PC-9 (cell line): Measurements from ENCODE around the gene GYG1. TPM values are rescaled to one million over a fixed set of nuclear protein-coding genes. Genes with fewer than 3 reads are reported as not detected.

Experiments
- BruUV-seq: library from RNA; stranded (reverse); fragments of 400-500 nt; replicated peaks from 2 replicates; lab custom pipeline; 2021; lab: Mats Ljungman, UMichigan
- CTCF ChIA-PET: fragments of 300-600 bp; sonication (Branson Sonifier 250); formaldehyde crosslinking; loops from one replicate; lab custom pipeline; 2022; ENCODE audit warnings: antibody characterized with exemption; lab: Charles Lee
- POLR2A ChIA-PET: fragments of 300-600 bp; sonication (Branson Sonifier 250); formaldehyde crosslinking; loops from one replicate; lab custom pipeline; 2022; ENCODE audit warnings: antibody characterized with exemption; ENCODE audit not compliant: unreplicated experiment; lab: Charles Lee
- DNase-seq, 2 experiments: peaks; one replicate each; pipeline versions ENCODE4 v3.0.0 to v3.0.0-alpha.2; 2015 to 2022; ENCODE audit warnings: mixed read lengths in 1 of 2
- H2AFZ ChIP-seq: fragments of 200-600 bp; sonication (generic); 2 replicates; pipeline ENCODE4 v1.8.1; 2017; ENCODE audit warnings: antibody characterized with exemption
- H3F3A ChIP-seq: fragments of 200-600 bp; sonication (generic); 2 replicates; pipeline ENCODE4 v1.8.1; 2017; ENCODE audit warnings: antibody characterized with exemption, mild to moderate bottlenecking, low read depth; ENCODE audit not compliant: insufficient read depth
- H3K27ac ChIP-seq: fragments of 200-600 bp; sonication (generic); 2 replicates; pipeline ENCODE4 v1.6.1; 2016; ENCODE audit warnings: mixed run types
- H3K27me3 ChIP-seq: fragments of 200-600 bp; sonication (generic); 2 replicates; pipeline ENCODE4 v1.6.1; 2016; ENCODE audit warnings: low read depth, mixed run types; ENCODE audit not compliant: insufficient read depth
- H3K36me3 ChIP-seq: fragments of 200-600 bp; sonication (generic); 2 replicates; pipeline ENCODE4 v1.6.1; 2016; ENCODE audit warnings: low read depth, mixed run types
- H3K4me1 ChIP-seq: fragments of 200-600 bp; sonication (generic); replicated peaks from 2 replicates; pipeline ENCODE4 v1.6.1; 2016; ENCODE audit warnings: mixed run types; ENCODE audit not compliant: insufficient read depth
- H3K4me2 ChIP-seq: fragments of 200-600 bp; sonication (generic); 2 replicates; pipeline ENCODE4 v1.6.1; 2017; ENCODE audit warnings: mixed run types
- H3K4me3 ChIP-seq: fragments of 200-600 bp; sonication (generic); 2 replicates; pipeline ENCODE4 v1.6.1; 2016; ENCODE audit warnings: mixed run types
- H3K79me2 ChIP-seq: fragments of 200-600 bp; sonication (generic); 2 replicates; pipeline ENCODE4 v1.6.1; 2017; ENCODE audit warnings: low read depth, mixed run types
- H3K9me2 ChIP-seq: fragments of 200-600 bp; sonication (generic); 2 replicates; pipeline ENCODE4 v1.8.1; 2017; ENCODE audit warnings: mild to moderate bottlenecking; ENCODE audit not compliant: insufficient read depth
- H3K9me3 ChIP-seq: fragments of 200-600 bp; sonication (generic); 2 replicates; pipeline ENCODE4 v1.8.1; 2016; ENCODE audit warnings: low read depth; ENCODE audit not compliant: insufficient read depth
- H4K20me1 ChIP-seq: fragments of 200-600 bp; sonication (generic); 2 replicates; pipeline ENCODE4 v1.8.1; 2017; ENCODE audit not compliant: insufficient read depth
- CTCF ChIP-seq: fragments of 200-600 bp; sonication (generic); conservative IDR thresholded peaks from 2 replicates; pipeline ENCODE4 v1.6.1; 2017; ENCODE audit warnings: mixed run types, antibody characterized with exemption, mild to moderate bottlenecking, moderate library complexity
- EZH2 ChIP-seq: fragments of 200-600 bp; sonication (generic); IDR thresholded peaks from 2 replicates; pipeline ENCODE4 v1.8.0; 2017; ENCODE audit warnings: antibody characterized with exemption, low read depth
- intact Hi-C: fragments of 100-400 bp; cut with micrococcal nuclease; formaldehyde crosslinking; loops from one replicate; pipeline ENCODE4 v1.10.0; 2022; ENCODE audit not compliant: unreplicated experiment
- total RNA-seq: library from RNA; stranded (reverse); gene quantifications from 2 replicates; pipeline ENCODE4 v1.2.3, GENCODE V29; 2021

GYG1 gene
- total RNA-seq, 1 experiment from 2014 or later = 16.5 TPM

GRCh38 chr3:149067883-149068282 is 76.5 kb downstream of the GYG1 start:
- no peak overlapping the region for H2AFZ ChIP-seq
- H3K4me3 ChIP-seq = no peak overlapping the region
- CTCF ChIA-PET = no interaction called here
- no peaks in the 10 kb centered on the region for H4K20me1 ChIP-seq
- no peaks in the 10 kb centered on the region for H3K27me3 ChIP-seq
- H3K27ac ChIP-seq = no peak overlapping the region
- TF ChIP-seq CTCF (no peak), EZH2 (no peak)
- no peak overlapping the region for H3K4me2 ChIP-seq
- H3K79me2 ChIP-seq = no peaks in the 10 kb centered on the region
- H3K4me1 ChIP-seq = no peaks in the 10 kb centered on the region
- no peaks in the 10 kb centered on the region for H3K9me2 ChIP-seq
- POLR2A ChIA-PET = no interaction called here
- H3K36me3 ChIP-seq = no peaks in the 10 kb centered on the region
- intact Hi-C loops = no loop called here
- H3K9me3 ChIP-seq = no peaks in the 10 kb centered on the region
- no TSS peak for BruUV-seq
- no peaks in the 10 kb centered on the region for H3F3A ChIP-seq
- no peak for DNase-seq

Other genes starting within 250 kb of the GYG1 start
- not detected in 2 replicates for gene CPB1, start 163.7 kb upstream of the GYG1 start, total RNA-seq
- gene CPA3, start 126.2 kb upstream of the GYG1 start, total RNA-seq = not detected in 2 replicates
- 32.2 and 38.3 TPM in 2 replicates for gene HLTF, start 95.0 kb downstream of the GYG1 start, total RNA-seq
- gene HPS3, start 138.1 kb downstream of the GYG1 start, total RNA-seq = 33.4 and 36.7 TPM in 2 replicates
- gene CP, start 230.3 kb downstream of the GYG1 start, total RNA-seq = 0.28 TPM in 1 of 2 replicates, not detected in the other